ENCODE results near the gene RPN1. TPM values are rescaled to one million over a fixed set of nuclear protein-coding genes. Genes with fewer than 3 reads are reported as not detected.

Gene RPN1
- total RNA-seq: 285 and 329 TPM in 2 replicates

GRCh38 chr3:128650096-128651050 is at the start of gene RPN1:
Gene RPN1, minus strand, starts transcription at chr3:128650818. Its CDS starts 18 bp downstream, at chr3:128650800.
- TF ChIP-seq, protein P1, sequence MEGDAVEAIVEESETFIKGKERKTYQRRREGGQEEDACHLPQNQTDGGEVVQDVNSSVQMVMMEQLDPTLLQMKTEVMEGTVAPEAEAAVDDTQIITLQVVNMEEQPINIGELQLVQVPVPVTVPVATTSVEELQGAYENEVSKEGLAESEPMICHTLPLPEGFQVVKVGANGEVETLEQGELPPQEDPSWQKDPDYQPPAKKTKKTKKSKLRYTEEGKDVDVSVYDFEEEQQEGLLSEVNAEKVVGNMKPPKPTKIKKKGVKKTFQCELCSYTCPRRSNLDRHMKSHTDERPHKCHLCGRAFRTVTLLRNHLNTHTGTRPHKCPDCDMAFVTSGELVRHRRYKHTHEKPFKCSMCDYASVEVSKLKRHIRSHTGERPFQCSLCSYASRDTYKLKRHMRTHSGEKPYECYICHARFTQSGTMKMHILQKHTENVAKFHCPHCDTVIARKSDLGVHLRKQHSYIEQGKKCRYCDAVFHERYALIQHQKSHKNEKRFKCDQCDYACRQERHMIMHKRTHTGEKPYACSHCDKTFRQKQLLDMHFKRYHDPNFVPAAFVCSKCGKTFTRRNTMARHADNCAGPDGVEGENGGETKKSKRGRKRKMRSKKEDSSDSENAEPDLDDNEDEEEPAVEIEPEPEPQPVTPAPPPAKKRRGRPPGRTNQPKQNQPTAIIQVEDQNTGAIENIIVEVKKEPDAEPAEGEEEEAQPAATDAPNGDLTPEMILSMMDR (conservative IDR thresholded peaks at IDR 0.05; ENCODE audit: low read depth, low read length): no peak
- peak; percentile 50 for DNase-seq (ENCODE audit: low read depth)
- peak within 1 kb of the TSS; percentile 88 for H3K4me3 ChIP-seq (ENCODE audit: low read depth, low read length)

GRCh38 chr3:128698211-128699047 is 47.8 kb upstream of the RPN1 start:
- TF ChIP-seq, protein P1 (conservative IDR thresholded peaks at IDR 0.05; ENCODE audit: low read depth, low read length): no peak
- peak overlapping the region; percentile 68 for H3K4me3 ChIP-seq (ENCODE audit: low read depth, low read length)
- DNase-seq (ENCODE audit: low read depth): no peak

DNA sequence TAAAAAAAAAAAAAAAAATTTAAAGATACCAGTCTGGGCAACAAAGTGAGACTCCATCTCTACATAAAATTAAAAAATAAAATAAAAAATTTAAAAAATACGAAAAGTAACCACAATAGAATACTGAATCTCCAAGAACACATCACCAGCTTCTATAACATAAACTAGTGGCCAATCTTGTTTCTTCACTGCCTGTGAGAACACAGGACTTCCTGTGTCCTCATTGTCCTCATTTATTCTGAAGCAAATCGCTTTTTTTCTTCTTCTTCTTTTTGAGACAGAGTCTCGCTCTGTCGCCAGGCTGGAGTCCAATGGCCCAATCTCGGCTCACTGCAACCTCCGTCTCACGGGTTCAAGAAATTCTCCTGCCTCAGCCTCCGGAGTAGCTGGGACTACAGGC is 46.7 kb upstream of the RPN1 start:
- H3K4me3 ChIP-seq (ENCODE audit: low read depth, low read length): no peak overlapping the region
- TF ChIP-seq, protein P1 (conservative IDR thresholded peaks at IDR 0.05; ENCODE audit: low read depth, low read length): no peak
- DNase-seq (ENCODE audit: low read depth): no peak

- TF ChIP-seq, protein P1 (conservative IDR thresholded peaks at IDR 0.05; ENCODE audit: low read depth, low read length): no peak
- H3K4me3 ChIP-seq (ENCODE audit: low read depth, low read length): no peak overlapping the region
- DNase-seq (ENCODE audit: low read depth): no peak
Measured at GRCh38 chr3:128693696-128694095, 43.1 kb upstream of the RPN1 start.

GRCh38 chr3:128689060-128689459 is 38.4 kb upstream of the RPN1 start:
- no peak overlapping the region for H3K4me3 ChIP-seq (ENCODE audit: low read depth, low read length)
- no peak for DNase-seq (ENCODE audit: low read depth)
- TF ChIP-seq, protein P1 (conservative IDR thresholded peaks at IDR 0.05; ENCODE audit: low read depth, low read length): no peak

DNA sequence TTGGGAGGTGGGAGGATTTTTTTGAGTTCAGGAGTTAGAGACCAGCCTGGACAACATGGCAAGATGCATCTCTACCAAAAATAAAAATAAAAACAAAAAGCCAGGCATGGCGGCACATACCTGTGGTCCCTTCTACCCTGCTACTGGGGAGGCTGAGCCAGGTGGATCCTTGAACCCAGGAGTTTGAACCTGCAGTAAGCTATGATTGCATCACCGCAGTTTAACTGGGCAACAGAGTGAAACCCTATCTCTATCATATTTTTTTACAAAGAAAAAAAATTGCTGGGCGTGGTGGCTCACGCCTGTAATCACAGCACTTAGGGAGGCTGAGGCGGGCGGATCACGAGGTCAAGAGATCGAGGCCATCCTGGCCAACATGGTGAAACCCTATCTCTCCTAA is 35.8 kb upstream of the RPN1 start:
- TF ChIP-seq, protein P1 (conservative IDR thresholded peaks at IDR 0.05; ENCODE audit: low read depth, low read length): no peak
- H3K4me3 ChIP-seq (ENCODE audit: low read depth, low read length): no peak overlapping the region
- no peak for DNase-seq (ENCODE audit: low read depth)
